Measurements from ENCODE around the gene APBB3. TPM values are rescaled to one million over a fixed set of nuclear protein-coding genes. Genes with fewer than 3 reads are reported as not detected.
"Not testable (repeated sequence)": the region's sequence is repeated elsewhere in the genome, so short reads cannot be mapped to it uniquely, and the experiment has no call there.

The APBB3 gene
- total RNA-seq, 1 experiment from 2014 or later: 11.4 TPM

GRCh38 chr5:140587495-140587894 lies 23.1 kb upstream of the APBB3 start:
- Histone ChIP-seq H3K79me2 (ENCODE audit: low read length) (no peaks in the 10 kb centered on the region), H3F3A (ENCODE audit: low read length, unreplicated experiment) (no peaks in the 10 kb centered on the region), H3K4me3 (ENCODE audit: low read length) (no peak overlapping the region), H3K36me3 (ENCODE audit: low read depth, low read length) (no peaks in the 10 kb centered on the region), H3K4me1 (ENCODE audit: insufficient read depth, low read length) (no peaks in the 10 kb centered on the region), H3K4me2 (ENCODE audit: low read length) (no peak overlapping the region), H2AFZ (ENCODE audit: low read length) (no peak overlapping the region), H3K9ac (ENCODE audit: low read length) (no peak overlapping the region), H4K20me1 (ENCODE audit: low read length) (no peaks in the 10 kb centered on the region), H3K9me3 (ENCODE audit: low read length) (no peaks in the 10 kb centered on the region), H3K9me2 (replicated peaks; ENCODE audit: low read length) (no peaks in the 10 kb centered on the region), H3K27me3 (ENCODE audit: low read length) (no peaks in the 10 kb centered on the region), H3K27ac (ENCODE audit: low read length) (no peak overlapping the region)
- TF ChIP-seq EZH2phosphoT487 (IDR thresholded peaks at IDR 0.05; ENCODE audit: borderline replicate concordance, low read length) (no peak), CTCF (conservative IDR thresholded peaks at IDR 0.05; ENCODE audit: low read depth, low read length) (no peak), EZH2 (IDR thresholded peaks at IDR 0.05; ENCODE audit: low read length, unreplicated experiment) (no peak)
- ATAC-seq (no peak), DNase-seq (no peak)
- no TSS peak for BruUV-seq (replicated peaks)
- CTCF ChIA-PET: no interaction called here
- POLR2A ChIA-PET (ENCODE audit: unreplicated experiment): no interaction called here
- intact Hi-C loops (cut with micrococcal nuclease): no loop called here

GRCh38 chr5:140579188-140579747 lies 14.9 kb upstream of the APBB3 start:
- H3K4me2 ChIP-seq (ENCODE audit: low read length); H3K9me3 ChIP-seq (ENCODE audit: low read length); POLR2A ChIA-PET (ENCODE audit: unreplicated experiment); H3K27ac ChIP-seq (ENCODE audit: low read length); H3K4me1 ChIP-seq (ENCODE audit: insufficient read depth, low read length); H3K79me2 ChIP-seq (ENCODE audit: low read length); H2AFZ ChIP-seq (ENCODE audit: low read length); H3K9me2 ChIP-seq (replicated peaks; ENCODE audit: low read length); H3K36me3 ChIP-seq (ENCODE audit: low read depth, low read length); H3K4me3 ChIP-seq (ENCODE audit: low read length); ATAC-seq; H3K9ac ChIP-seq (ENCODE audit: low read length); intact Hi-C loops (cut with micrococcal nuclease); BruUV-seq (replicated peaks); CTCF ChIA-PET; DNase-seq; H3K27me3 ChIP-seq (ENCODE audit: low read length); H3F3A ChIP-seq (ENCODE audit: low read length, unreplicated experiment); H4K20me1 ChIP-seq (ENCODE audit: low read length): not testable (repeated sequence)

GRCh38 chr5:140576776-140577201 lies 12.4 kb upstream of the APBB3 start:
- no peak for TF ChIP-seq EZH2 (IDR thresholded peaks at IDR 0.05; ENCODE audit: low read length, unreplicated experiment)
- TF ChIP-seq CTCF (conservative IDR thresholded peaks at IDR 0.05; ENCODE audit: low read depth, low read length): no peak
- no peak for TF ChIP-seq EZH2phosphoT487 (IDR thresholded peaks at IDR 0.05; ENCODE audit: borderline replicate concordance, low read length)
- H3K27me3 ChIP-seq (ENCODE audit: low read length): no peaks in the 10 kb centered on the region
- DNase-seq (no peak), ATAC-seq (no peak; the same call in 1 of the 2 replicates)
- no TSS peak for BruUV-seq (replicated peaks)
- no peaks in the 10 kb centered on the region for H3F3A ChIP-seq (ENCODE audit: low read length, unreplicated experiment)
- no peak overlapping the region for H3K27ac ChIP-seq (ENCODE audit: low read length)
- H3K4me2 ChIP-seq (ENCODE audit: low read length): no peak overlapping the region
- POLR2A ChIA-PET (ENCODE audit: unreplicated experiment): no interaction called here
- no peaks in the 10 kb centered on the region for H3K9me3 ChIP-seq (ENCODE audit: low read length)
- H4K20me1 ChIP-seq (ENCODE audit: low read length): no peaks in the 10 kb centered on the region
- H3K9me2 ChIP-seq (replicated peaks; ENCODE audit: low read length): no peaks in the 10 kb centered on the region
- intact Hi-C loops (cut with micrococcal nuclease): no loop called here
- 0 out of 2 replicates have a peak overlapping the region, but pooled peaks have one; percentile 7 for H2AFZ ChIP-seq (ENCODE audit: low read length)
- H3K4me3 ChIP-seq (ENCODE audit: low read length): no peak overlapping the region
- H3K36me3 ChIP-seq (ENCODE audit: low read depth, low read length): no peaks in the 10 kb centered on the region
- no peaks in the 10 kb centered on the region for H3K4me1 ChIP-seq (ENCODE audit: insufficient read depth, low read length)
- H3K9ac ChIP-seq (ENCODE audit: low read length): no peak overlapping the region
- CTCF ChIA-PET: no interaction called here
- no peaks in the 10 kb centered on the region for H3K79me2 ChIP-seq (ENCODE audit: low read length)
